K562 (cell line): ENCODE data around the gene R3HDM2. TPM values are rescaled to one million over a fixed set of nuclear protein-coding genes. Genes with fewer than 3 reads are reported as not detected.

Experiments used
- ATAC-seq: fragments of 200-7000 bp; cut with Tn5 transposase; 3 replicates; pipeline ENCODE4 v1.9.1; 2020; ENCODE audit warnings: moderate library complexity
- BruUV-seq: library from RNA; stranded (reverse); fragments of 400-500 nt; replicated peaks from 2 replicates; lab custom pipeline; 2021; lab: Mats Ljungman, UMichigan
- CTCF ChIA-PET: fragments of 300-600 bp; formaldehyde crosslinking; extraction: SDS; loops from one replicate; lab custom pipeline; 2021; ENCODE audit warnings: low intra/inter-chr PET ratio; lab: Yijun Ruan, JAX
- POLR2A ChIA-PET: fragments of 300-600, 350-650 bp; sonication (Branson Sonifier 250); formaldehyde crosslinking; extraction: SDS; loops from one replicate; lab custom pipeline; 2021; ENCODE audit warnings: antibody characterized with exemption, inconsistent platforms; lab: Yijun Ruan, JAX
- DNase-seq, 4 experiments: peaks; one replicate each; pipeline versions ENCODE4 v3.0.0 to v3.0.0-alpha.2; 2011 to 2018; ENCODE audit warnings: low spot score in 3 of 4, mixed read lengths in 3 of 4; ENCODE audit errors: extremely low read depth in 1 of 4
- FAIRE-seq: peaks from 2 replicates; lab custom pipeline; 2011; peaks lifted over from hg19 to GRCh38; lab: Jason Lieb, UNC
- H2AFZ ChIP-seq: 2 replicates; pipeline ENCODE4 v1.6.0; 2011; ENCODE audit warnings: low read depth, low read length, control low read depth, inconsistent platforms
- H3K27ac ChIP-seq: fragments of 200-600 bp; 3 replicates; pipeline ENCODE4 v1.8.0; 2011; ENCODE audit warnings: low read depth, mild to moderate bottlenecking, control low read depth, inconsistent platforms, low read length, moderate library complexity, mixed read lengths; ENCODE audit errors: extremely low read depth
- H3K27me3 ChIP-seq, 2 experiments: fragments of 300-600 bp in 1 of 2; 2 replicates in 1 of 2; 3 replicates in 1 of 2; pipeline versions ENCODE4 v1.6.0 to v1.8.0; 2011; ENCODE audit warnings: inconsistent platforms in 2 of 2, low read length in 2 of 2, mild to moderate bottlenecking in 1 of 2, mixed read lengths in 1 of 2, moderate library complexity in 1 of 2; ENCODE audit not compliant: control insufficient read depth in 2 of 2, insufficient read depth in 2 of 2
- H3K36me3 ChIP-seq: fragments of 300-600 bp; 3 replicates; pipeline ENCODE4 v1.8.0; 2011; ENCODE audit warnings: mild to moderate bottlenecking, low read length, inconsistent platforms; ENCODE audit not compliant: control insufficient read depth, insufficient read depth
- H3K4me1 ChIP-seq, 2 experiments: fragments of 200-600 bp in 1 of 2; replicated peaks in 1 of 2; 2 replicates in 1 of 2; 3 replicates in 1 of 2; pipeline versions ENCODE4 v1.5.1 to v1.8.0; 2011; ENCODE audit warnings: inconsistent platforms in 2 of 2, low read length in 2 of 2, mild to moderate bottlenecking in 1 of 2, mixed read lengths in 1 of 2, moderate library complexity in 1 of 2; ENCODE audit not compliant: control insufficient read depth in 2 of 2, insufficient read depth in 2 of 2
- H3K4me2 ChIP-seq: 2 replicates; pipeline ENCODE4 v1.6.1; 2011; ENCODE audit warnings: low read length, control low read depth, inconsistent platforms, mixed read lengths; ENCODE audit not compliant: insufficient read depth
- H3K4me3 ChIP-seq: fragments of 200-600 bp; sonication (generic), shearing (Covaris generic); 2 replicates; pipeline ENCODE4 v1.5.1; 2016; ENCODE audit warnings: control low read depth, inconsistent platforms
- H3K79me2 ChIP-seq: fragments of 200-600 bp; 3 replicates; pipeline ENCODE4 v1.8.0; 2011; ENCODE audit warnings: low read length, inconsistent platforms; ENCODE audit not compliant: control insufficient read depth, insufficient read depth
- H3K9ac ChIP-seq, 2 experiments: 2 replicates each; pipeline versions ENCODE4 v1.6.0 to v1.6.1; 2011; ENCODE audit warnings: low read depth in 2 of 2, low read length in 2 of 2, control low read depth in 1 of 2, inconsistent platforms in 1 of 2, mild to moderate bottlenecking in 1 of 2, mixed read lengths in 1 of 2; ENCODE audit not compliant: insufficient read depth in 1 of 2
- H3K9me1 ChIP-seq: one replicate; pipeline ENCODE4 v1.6.0; 2011; ENCODE audit warnings: inconsistent platforms, mild to moderate bottlenecking, low read length, moderate library complexity; ENCODE audit not compliant: control insufficient read depth, insufficient read depth
- H3K9me3 ChIP-seq: replicated peaks from 2 replicates; pipeline ENCODE4 v1.5.1; 2011; ENCODE audit warnings: low read depth, low read length, inconsistent platforms; ENCODE audit not compliant: control insufficient read depth, insufficient read depth
- H4K20me1 ChIP-seq: replicated peaks from 2 replicates; pipeline ENCODE4 v1.6.1; 2011; ENCODE audit warnings: low read length, inconsistent platforms, mixed read lengths; ENCODE audit not compliant: control insufficient read depth, insufficient read depth
- HDAC2 ChIP-seq: fragments of 450-650 bp; IDR thresholded peaks from 2 replicates; pipeline ENCODE4 v1.6.1; 2016; ENCODE audit warnings: mild to moderate bottlenecking
- MTA3 ChIP-seq: fragments of 450-650 bp; formaldehyde crosslinking; IDR thresholded peaks from 2 replicates; pipeline ENCODE4 v1.6.1; 2017; ENCODE audit warnings: mild to moderate bottlenecking, borderline replicate concordance
- NELFE ChIP-seq: IDR thresholded peaks from 2 replicates; pipeline ENCODE4 v1.6.1; 2011; ENCODE audit warnings: mild to moderate bottlenecking; ENCODE audit not compliant: insufficient read depth, insufficient read length
- NEUROD1 ChIP-seq: fragments of 150-350 bp; IDR thresholded peaks from 2 replicates; pipeline ENCODE4 v1.6.1; 2014; ENCODE audit warnings: borderline replicate concordance, low read length, low read depth; ENCODE audit not compliant: partially characterized antibody
- NFE2L1 ChIP-seq: fragments of 450-650 bp; IDR thresholded peaks from 2 replicates; pipeline ENCODE4 v1.6.1; 2016; ENCODE audit warnings: missing genetic modification characterization, low read depth, mild to moderate bottlenecking, missing compliant biosample characterization, moderate library complexity, borderline replicate concordance
- PKNOX1 ChIP-seq: fragments of 450-650 bp; IDR thresholded peaks from 2 replicates; pipeline ENCODE4 v1.6.1; 2016
- POLR2B ChIP-seq: fragments of 450-650 bp; IDR thresholded peaks from 2 replicates; pipeline ENCODE4 v1.6.1; 2018; ENCODE audit warnings: low read depth; ENCODE audit not compliant: partially characterized antibody
- PRMT5 ChIP-seq: sonication (generic); formaldehyde crosslinking; IDR thresholded peaks from 2 replicates; pipeline ENCODE4 v1.5.0; 2020; ENCODE audit warnings: missing genetic modification reagents
- SMARCB1 ChIP-seq: IDR thresholded peaks from 2 replicates; pipeline ENCODE4 v1.6.1; 2011; ENCODE audit warnings: improper control_type of control experiment, low read depth; ENCODE audit not compliant: insufficient read length
- TAF1 ChIP-seq: IDR thresholded peaks from 2 replicates; pipeline ENCODE4 v1.6.1; 2011; ENCODE audit warnings: mild to moderate bottlenecking, low read length, moderate library complexity; ENCODE audit not compliant: insufficient read depth, control insufficient read depth, severe bottlenecking; ENCODE audit errors: extremely low read depth
- TSC22D4 ChIP-seq: fragments of 450-650 bp; IDR thresholded peaks from 2 replicates; pipeline ENCODE4 v1.6.1; 2016; ENCODE audit warnings: missing genetic modification characterization, missing biosample characterization, control low read depth
- ZBTB9 ChIP-seq: fragments of 450-650 bp; formaldehyde crosslinking; IDR thresholded peaks from 2 replicates; pipeline ENCODE4 v1.4.0; 2020; ENCODE audit warnings: mild to moderate bottlenecking, moderate library complexity
- ZC3H8 ChIP-seq: fragments of 450-650 bp; IDR thresholded peaks from 2 replicates; pipeline ENCODE4 v1.6.1; 2017
- WGBS: fragments of 100-300 bp; shearing (Covaris generic); methylation state at CpG from one replicate; pipeline ENCODE4 v1.1.6; 2016; ENCODE audit warnings: low coverage, mixed read lengths; ENCODE audit not compliant: insufficient coverage; ENCODE audit errors: missing lambda C conversion rate; 5-methylcytosine and 5-hydroxymethylcytosine counted together
- in situ Hi-C: fragments of 300-500 bp; cut with MboI; formaldehyde crosslinking; loops from 4 replicates; pipeline ENCODE4 v1.15.0; 2018; ENCODE audit warnings: inconsistent platforms, mixed read lengths
- intact Hi-C: fragments of 100-400 bp; cut with micrococcal nuclease; formaldehyde crosslinking; loops from 2 replicates; pipeline ENCODE4 v1.14.2; 2022
- polyA plus RNA-seq, 8 experiments: library from polyadenylated mRNA; depleted of rRNA in 4 of 8; stranded (reverse) in 5 of 8; unstranded in 3 of 8; fragments of >200 nt; fragmentation: Nextera tagmentation in 2 of 8; fragmentation: Illumina TruSeq in 1 of 8; extraction: Ambion mirVana in 2 of 8; extraction: Trizol in 1 of 8; gene quantifications; 2 replicates each; pipeline versions ENCODE4 v1.2.1 to v1.2.3, GENCODE V29; 2011 to 2014; ENCODE audit warnings: inconsistent platforms in 1 of 8, missing spikeins in 1 of 8
- total RNA-seq, 7 experiments: library from RNA; depleted of rRNA in 6 of 7; stranded (reverse); fragments of >200 nt in 6 of 7; fragmentation: Illumina TruSeq in 2 of 7; extraction: Trizol in 2 of 7; gene quantifications; 2 replicates each; pipeline versions ENCODE4 v1.2.1 to v1.2.3, GENCODE V29; 2011 to 2021; ENCODE audit warnings: low replicate concordance in 1 of 7

R3HDM2 gene
- total and polyA plus RNA-seq, 9 of the 15 experiments (the other 6 are each of a cell fraction or from before 2014, with no cell fraction given) = 3.3 to 18.8 (median 9.0) TPM

GRCh38 chr12:57240066-57240921, 190.5 kb downstream of the R3HDM2 start:
- WGBS = 3% methylated on average over 51 of the region's 72 CpGs
- Histone ChIP-seq H3K36me3 (peaks cover 6% of the 10 kb centered on the region; the same call in 1 of the 3 replicates), H3K27me3 (peaks cover 2 to 23% of the 10 kb centered on the region in 2 experiments; a peak in 3 of 5 replicates), H3K9ac (peak overlapping the region; percentile 63 to 84; a peak in 3 of 4 replicates), H3K9me1 (no peaks in the 10 kb centered on the region), H3K27ac (no peak overlapping the region; the same call in 2 of the 3 replicates), H3K4me2 (peak overlapping the region; percentile 84), H3K9me3 (no peaks in the 10 kb centered on the region), H4K20me1 (peaks cover 8% of the 10 kb centered on the region), H3K4me1 (peaks cover 45 to 83% of the 10 kb centered on the region in 2 experiments), H3K79me2 (no peaks in the 10 kb centered on the region), H2AFZ (peak overlapping the region; percentile 99), H3K4me3 (peak overlapping the region; percentile 46)
- intact Hi-C loops = loop anchor here (5.0 to 10.0 kb wide), 3 partner anchors 43 to 163 kb away; partner anchors contain the start of genes LRP1 and NEMP1
- DNase-seq (peak; percentile 49 to 75 (median 73)), FAIRE-seq (no peak), ATAC-seq (peak; percentile 1; the same call in 2 of the 3 replicates)
- ChIA-PET POLR2A (interaction anchor here (0.6 to 4.7 kb wide), 5 partner anchors 10 to 219 kb away, joined by 3 to 33 read pairs (median 3); partner anchors contain the start of gene SHMT2), CTCF (interaction anchor here (0.5 to 6.6 kb wide), 8 partner anchors 20 to 232 kb away, joined by 3 to 186 read pairs (median 3); partner anchors contain the start of gene NXPH4)
- in situ Hi-C loops = loop anchor here (5.0 kb wide), 1 partner anchor 33 kb away; no protein-coding TSS in a partner anchor
- BruUV-seq = no TSS peak
- TF ChIP-seq ZBTB9 (CRISPR knock-in tag) (no peak), NELFE (no peak), PKNOX1 (no peak; the same call in none of the 2 replicates), HDAC2 (peak; percentile 69; the same call in 1 of the 2 replicates), SMARCB1 (no peak), NEUROD1 (no peak), PRMT5 (CRISPR knock-in tag) (no peak), MTA3 (no peak), ZC3H8 (no peak), TAF1 (no peak), NFE2L1 (tag) (no peak), POLR2B (no peak), TSC22D4 (no peak)
